NCI-H187 treated with DMSO at 0.1 percent for 48 hours (cell line): Measurements from ENCODE around the gene RGPD6.
"Not testable (repeated sequence)": the region's sequence is repeated elsewhere in the genome, so short reads cannot be mapped to it uniquely, and the experiment has no call there.

Experiments used
- DNase-seq: peaks from one replicate; lab custom pipeline; 2025; lab: John Stamatoyannopoulos, UW

The RGPD6 gene

GRCh38 chr2:110576763-110577416 lies at the start of gene RGPD6:
Gene RGPD6, minus strand, starts transcription at chr2:110577222. Its CDS starts 198 bp downstream, at chr2:110577024.
- DNase-seq = not testable (repeated sequence)

- not testable (repeated sequence) for DNase-seq
These were observed 42.4 kb upstream of the RGPD6 start for GRCh38 chr2:110619326-110619939.

GRCh38 chr2:110613927-110614326 lies 36.9 kb upstream of the RGPD6 start:
- not testable (repeated sequence) for DNase-seq

DNA sequence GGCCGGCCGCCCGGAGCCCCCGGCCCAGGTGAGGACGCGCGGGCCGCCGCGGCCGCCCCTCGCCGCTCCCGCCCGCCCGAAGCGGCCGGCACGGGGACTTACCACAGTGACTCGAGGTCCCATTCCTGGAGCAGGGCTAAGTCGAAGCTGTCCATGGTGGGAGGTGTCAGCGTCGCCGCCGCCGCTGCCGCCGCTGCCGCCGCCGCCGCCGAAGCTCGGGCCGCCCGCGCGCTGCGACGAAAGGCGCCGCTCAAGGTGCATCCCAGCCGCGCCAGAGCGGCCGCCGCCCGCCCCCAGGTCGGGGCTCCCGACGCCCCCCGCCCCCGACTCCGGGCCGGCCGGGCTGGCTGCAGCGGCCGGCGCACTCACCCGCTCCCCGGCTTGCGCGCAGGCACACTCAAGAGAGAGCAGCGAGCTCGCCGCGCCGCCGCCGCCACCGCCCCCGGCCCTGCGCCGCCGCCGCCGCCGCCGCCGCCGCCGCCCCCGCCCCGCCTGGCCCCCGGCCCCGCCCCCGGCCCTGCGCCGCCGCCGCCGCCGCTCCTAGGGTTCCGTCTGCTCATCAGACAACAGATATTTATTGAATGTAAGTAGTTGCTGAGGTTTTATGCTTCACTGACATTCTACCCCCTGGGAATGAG lies 33.7 kb upstream of the RGPD6 start:
- DNase-seq = not testable (repeated sequence)

DNA sequence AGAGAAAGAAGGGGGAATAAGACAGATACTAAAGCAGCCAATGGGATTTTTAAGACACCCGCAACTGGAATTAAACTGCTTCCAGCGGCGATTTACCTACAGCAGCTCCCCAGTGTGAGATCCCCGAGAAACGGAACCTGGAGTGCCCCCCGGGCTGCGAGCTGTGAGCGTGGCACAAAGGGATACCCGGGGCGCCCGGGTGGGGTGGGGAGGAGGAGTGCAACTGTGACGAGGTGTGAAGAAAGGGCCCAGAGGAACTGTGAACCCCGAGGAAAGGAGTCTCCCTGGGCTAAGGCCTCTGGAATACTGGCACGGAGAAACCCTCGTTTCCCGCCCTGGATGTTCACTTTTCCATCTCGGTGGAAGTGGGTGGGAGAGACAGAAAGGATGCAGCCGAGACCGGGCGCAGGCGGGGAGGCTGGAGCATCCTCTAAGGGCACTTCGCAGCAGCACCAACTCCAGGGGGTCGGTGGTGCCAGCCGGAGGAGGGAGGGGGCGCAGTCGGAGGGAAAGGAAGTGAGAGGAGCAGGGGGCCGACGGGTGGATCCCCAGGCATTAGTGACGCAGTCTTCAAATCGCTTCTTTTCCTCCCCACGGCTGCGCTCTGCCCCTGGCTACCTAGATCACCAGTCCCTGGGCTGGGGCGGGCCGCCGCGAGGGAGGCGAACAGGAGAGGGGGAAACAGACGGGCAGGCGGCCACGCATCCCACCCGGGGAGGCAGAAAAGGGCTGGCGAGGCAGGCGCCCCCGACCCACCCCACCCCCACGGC lies 33.0 kb upstream of the RGPD6 start:
- DNase-seq = not testable (repeated sequence)

GRCh38 chr2:110608788-110609502 lies 31.9 kb upstream of the RGPD6 start:
- DNase-seq = not testable (repeated sequence)

DNA sequence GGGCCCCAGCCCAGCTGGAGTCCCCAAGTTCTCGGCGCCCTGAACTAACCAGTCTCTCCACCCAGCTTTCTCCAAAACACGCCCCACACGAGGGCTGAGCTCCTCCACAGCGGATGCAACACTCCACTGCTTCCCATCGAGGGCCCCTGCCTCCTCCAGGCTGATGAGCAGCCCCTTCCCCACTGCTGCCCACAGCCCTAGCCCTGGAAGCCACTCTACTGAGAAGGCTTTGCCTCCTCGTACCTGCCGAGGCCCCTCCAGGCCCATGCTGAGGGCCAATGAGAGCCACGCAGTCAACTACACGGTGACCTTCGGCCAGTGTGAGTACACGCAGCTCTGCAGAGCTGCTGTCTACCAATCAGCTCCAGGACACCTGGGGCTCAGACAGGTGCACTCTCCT lies 28.0 kb upstream of the RGPD6 start:
- DNase-seq = not testable (repeated sequence)

DNA sequence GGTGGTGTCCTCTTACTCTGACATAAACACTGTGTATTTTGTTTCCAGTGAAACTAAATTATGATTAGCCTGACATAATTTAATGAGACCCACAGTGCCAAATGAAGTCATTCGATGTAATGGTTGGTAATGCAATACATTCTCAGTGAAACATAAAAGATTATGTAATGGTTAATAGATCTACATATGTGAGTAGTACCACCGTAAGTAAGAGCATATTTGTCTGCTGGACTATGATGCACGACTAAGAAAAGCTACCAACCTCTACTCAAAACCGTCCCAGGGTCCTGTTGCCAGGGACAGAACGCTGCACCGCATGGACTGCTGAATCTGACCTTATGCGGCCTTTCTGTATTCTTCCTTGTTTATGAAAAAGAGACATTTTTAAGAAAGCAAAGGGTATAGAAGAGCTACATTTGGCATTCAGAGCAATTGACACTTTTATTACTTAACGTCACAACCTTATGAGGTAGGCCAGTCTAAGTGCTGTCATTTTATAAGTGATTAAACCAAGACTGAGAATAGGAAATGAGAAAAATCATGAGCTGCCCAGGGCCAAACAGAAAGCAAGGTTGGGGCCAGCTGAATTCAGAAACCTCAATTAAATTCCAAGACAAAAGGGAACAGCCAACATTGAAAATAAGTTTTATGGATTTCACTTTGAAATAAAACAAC lies 27.0 kb upstream of the RGPD6 start:
- not testable (repeated sequence) for DNase-seq

- not testable (repeated sequence) for DNase-seq
These were observed 25.1 kb upstream of the RGPD6 start for GRCh38 chr2:110602139-110602538.

GRCh38 chr2:110591973-110592372 lies 15.0 kb upstream of the RGPD6 start:
- DNase-seq = not testable (repeated sequence)

DNA sequence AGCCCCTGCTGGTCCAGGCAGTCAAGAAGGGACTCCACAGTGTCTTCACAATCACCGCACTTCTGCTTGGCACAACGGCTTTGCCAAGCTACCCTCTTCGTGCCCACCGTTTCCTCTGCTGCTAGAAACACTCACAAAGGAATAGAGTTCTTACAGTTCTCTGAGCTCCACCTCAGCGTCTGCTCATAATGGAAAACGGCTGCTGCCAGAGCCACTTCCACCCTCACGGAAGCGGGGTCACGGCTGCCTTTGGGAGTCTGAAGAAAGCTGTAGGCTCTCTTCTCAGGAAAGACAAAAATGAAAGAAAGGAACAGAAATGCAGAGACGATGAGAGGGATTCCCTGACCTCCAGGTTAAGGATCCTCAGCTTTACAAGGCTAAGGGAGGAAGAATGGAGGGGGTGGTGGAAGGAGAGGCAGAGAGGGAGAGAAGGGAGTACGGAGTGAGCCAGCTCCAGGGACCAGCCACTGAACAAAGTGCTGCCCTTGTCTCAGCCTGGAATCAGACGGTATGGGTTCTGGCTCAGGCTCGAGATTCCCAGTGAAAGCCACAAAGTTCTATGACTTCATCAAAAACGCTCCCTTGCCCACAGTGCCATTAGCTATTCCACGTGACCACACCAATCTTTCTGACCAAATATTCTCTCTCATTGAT lies 12.8 kb upstream of the RGPD6 start:
- not testable (repeated sequence) for DNase-seq

DNA sequence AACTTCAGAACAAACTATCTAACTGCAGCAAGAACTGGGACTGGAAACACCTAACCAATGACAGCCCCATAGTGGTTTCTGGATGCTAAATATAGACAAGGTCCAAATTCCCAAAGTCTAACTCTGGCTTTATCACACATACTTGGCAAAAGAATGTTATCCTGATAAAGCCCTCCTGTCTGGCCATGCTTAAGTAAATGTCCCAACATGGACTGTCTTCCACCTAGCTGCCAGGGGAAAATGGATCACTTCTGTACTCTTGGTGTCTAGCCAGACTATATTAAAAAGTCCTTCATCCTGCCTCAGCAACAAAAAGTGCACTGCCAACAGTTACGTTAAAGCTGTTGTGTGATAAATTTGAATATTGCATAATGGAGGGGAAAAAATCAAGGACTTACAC lies 11.5 kb upstream of the RGPD6 start:
- not testable (repeated sequence) for DNase-seq

DNA sequence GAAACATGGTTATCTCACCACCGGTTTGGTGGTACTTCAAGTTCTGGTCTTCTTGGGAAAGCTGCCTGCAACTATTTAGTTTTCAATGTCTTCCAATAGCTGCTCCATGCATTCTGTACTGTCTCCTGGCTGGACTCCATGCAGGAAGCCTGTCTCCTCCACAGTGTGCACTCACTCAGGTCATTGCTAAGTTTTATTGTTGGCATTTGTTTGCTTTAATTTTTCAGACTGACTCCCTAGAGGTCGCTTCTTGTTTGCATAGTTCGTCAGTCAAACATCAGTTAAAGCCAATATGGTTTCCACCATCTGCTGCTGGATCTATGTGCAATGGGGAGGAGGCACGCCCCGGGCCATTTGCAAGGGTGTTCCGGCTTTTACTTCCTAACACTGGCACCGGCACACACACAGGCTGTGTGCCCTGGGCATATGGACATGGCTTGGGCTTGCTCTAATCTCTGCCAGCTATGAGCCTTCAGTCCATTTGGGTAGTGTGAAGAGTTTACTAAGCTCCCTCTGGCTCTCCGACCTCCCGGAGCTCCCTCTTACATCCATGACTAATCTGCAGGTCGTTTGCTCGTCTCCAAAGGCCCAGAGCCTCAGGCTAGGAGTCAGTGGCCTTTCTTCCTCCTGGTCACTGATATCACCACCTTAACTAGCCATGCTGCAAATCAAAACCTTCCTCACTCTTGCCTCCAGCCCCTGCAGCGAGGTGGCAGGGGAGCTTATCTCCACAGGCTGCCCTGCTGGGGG lies 2.4 kb upstream of the RGPD6 start:
- not testable (repeated sequence) for DNase-seq

GRCh38 chr2:110578429-110578828 lies 1.4 kb upstream of the RGPD6 start:
- DNase-seq = not testable (repeated sequence)

DNA sequence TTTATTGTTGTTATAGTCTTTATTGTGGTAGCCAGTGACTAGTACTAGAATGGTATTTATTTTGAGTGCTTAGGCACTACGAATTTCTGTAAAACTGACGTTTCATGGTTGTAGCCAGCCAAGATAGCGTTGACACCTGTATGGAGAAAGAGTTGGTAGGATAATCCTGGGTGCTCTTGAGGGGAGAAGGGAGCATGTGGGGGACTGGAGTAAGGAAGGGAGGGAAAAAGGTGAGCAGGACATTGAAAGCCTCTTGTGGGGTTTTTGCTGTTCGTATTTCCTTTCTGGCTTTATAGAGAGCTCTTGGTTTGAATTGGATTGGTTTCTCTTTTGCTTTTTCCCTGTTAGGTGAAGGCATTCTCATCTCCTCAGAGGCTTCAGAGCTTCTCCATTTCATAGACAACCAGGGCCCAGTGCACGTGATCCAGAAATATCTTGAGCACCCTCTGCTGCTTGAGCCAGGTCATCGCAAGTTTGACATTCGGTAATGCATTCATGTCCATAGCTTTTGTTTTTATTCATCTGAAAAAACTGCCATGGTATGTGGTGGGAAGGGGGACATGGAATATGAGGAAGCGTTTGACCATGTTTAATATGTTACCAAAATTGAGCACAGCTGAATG lies 77.2 kb downstream of the RGPD6 start:
- not testable (repeated sequence) for DNase-seq

- not testable (repeated sequence) for DNase-seq
These were observed 81.0 kb downstream of the RGPD6 start for GRCh38 chr2:110496027-110496426.

- not testable (repeated sequence) for DNase-seq
These were observed 82.5 kb downstream of the RGPD6 start for GRCh38 chr2:110494488-110494887.

DNA sequence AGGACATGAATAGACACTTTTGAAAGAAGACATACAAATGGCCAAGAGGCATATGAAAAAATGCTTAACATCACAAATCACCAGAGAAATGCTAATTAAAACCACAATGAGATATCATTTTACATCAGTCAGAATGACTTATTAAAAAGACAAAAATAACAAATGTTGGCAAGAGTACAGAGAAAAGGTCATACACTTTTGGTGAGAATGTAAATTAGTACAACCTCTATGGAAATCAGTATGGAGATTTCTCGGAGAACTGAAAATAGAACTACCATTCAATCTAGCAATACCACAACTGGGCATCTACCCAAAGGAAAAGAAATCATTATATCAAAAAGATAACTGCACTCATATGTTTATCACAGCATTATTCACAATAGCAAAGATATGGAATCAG lies 88.0 kb downstream of the RGPD6 start:
- not testable (repeated sequence) for DNase-seq

DNA sequence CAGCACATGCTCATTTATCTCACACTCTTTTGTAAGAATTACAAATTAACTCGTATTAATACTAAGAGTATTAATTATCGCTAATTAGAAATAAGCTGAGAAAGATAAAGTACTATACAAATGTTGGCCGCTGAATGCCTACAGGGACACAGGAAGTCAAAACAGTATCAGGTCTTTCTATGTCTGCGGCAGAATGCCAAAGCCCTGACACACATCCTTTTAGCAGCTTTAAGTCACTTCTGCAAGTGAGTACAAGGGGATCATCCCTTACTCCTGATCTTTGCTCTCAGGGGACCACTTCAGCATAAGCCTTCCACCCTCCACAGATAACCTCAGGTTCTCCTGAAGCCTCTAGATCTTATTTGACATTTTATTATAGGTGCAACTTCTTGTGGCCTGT lies 94.3 kb downstream of the RGPD6 start:
- not testable (repeated sequence) for DNase-seq
